Lower lobe of right lung (tissue), 2 donors: ENCODE data around the gene LPXN. TPM values are rescaled to one million over a fixed set of nuclear protein-coding genes. Genes with fewer than 3 reads are reported as not detected.
"Not testable (repeated sequence)": the region's sequence is repeated elsewhere in the genome, so short reads cannot be mapped to it uniquely, and the experiment has no call there.

Source experiments
- ATAC-seq, 2 donors: fragments of 200-7000 bp; cut with Tn5 transposase; one replicate each; pipeline ENCODE4 v1.9.1; 2020 to 2022; ENCODE audit warnings: mild to moderate bottlenecking in 2 of 2, moderate library complexity in 2 of 2
- DNase-seq: peaks from one replicate; pipeline ENCODE4 v3.0.0-alpha.2; 2020
- H3K27ac ChIP-seq: fragments of 200-600 bp; one replicate; pipeline ENCODE4 v1.8.0; 2022
- H3K27me3 ChIP-seq: fragments of 200-600 bp; one replicate; pipeline ENCODE4 v1.8.0; 2022; ENCODE audit warnings: low read depth
- H3K36me3 ChIP-seq: fragments of 200-600 bp; one replicate; pipeline ENCODE4 v1.8.0; 2022; ENCODE audit warnings: mild to moderate bottlenecking
- H3K4me1 ChIP-seq: fragments of 200-600 bp; one replicate; pipeline ENCODE4 v1.8.0; 2022
- H3K4me3 ChIP-seq: fragments of 200-600 bp; one replicate; pipeline ENCODE4 v1.8.0; 2022; ENCODE audit warnings: mild to moderate bottlenecking
- H3K9me3 ChIP-seq: fragments of 200-600 bp; one replicate; pipeline ENCODE4 v1.8.0; 2022
- intact Hi-C: fragments of 100-400 bp; cut with DNase I; formaldehyde crosslinking; loops from one replicate; pipeline ENCODE4 v1.11.0; 2022
- total RNA-seq: library from RNA; stranded (reverse); fragmentation: NEBNext Ultra II Directional; extraction: Animal tissue kit (Norgen Biotek cat#: 25700); gene quantifications from one replicate; pipeline ENCODE4 v1.2.1, GENCODE V29; 2021
- TF ChIP-seq, protein P1 (sequence below): fragments of 200-600 bp; IDR thresholded peaks from one replicate; pipeline ENCODE4 v1.8.0; 2022; ENCODE audit warnings: antibody characterized with exemption, mild to moderate bottlenecking
- donor health status: DM: no; HTN: yes; CAD: no; lungs with severe emphysema.

Gene LPXN
- total RNA-seq, 1 donor from 2014 or later = 71.6 TPM

DNA sequence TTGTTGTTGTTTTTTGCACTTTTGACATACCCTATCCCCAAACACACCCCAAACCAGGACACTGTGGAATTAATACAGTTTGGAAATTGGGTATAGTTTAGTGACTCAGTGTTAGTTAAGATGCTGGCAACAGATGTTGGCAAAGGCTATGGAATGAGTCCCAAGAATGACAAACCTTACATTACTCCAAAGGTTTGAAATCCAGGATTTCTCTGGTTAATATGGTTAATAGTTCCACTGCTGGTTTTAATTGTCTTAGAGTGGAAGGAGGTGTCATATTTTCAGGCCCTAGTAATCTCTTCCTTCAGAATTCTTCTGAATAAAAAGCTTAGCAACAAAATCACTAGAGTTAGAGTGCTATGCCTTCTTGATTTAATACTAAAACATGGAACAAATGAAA is 775 bp downstream of the LPXN start:
- TF ChIP-seq, protein P1, sequence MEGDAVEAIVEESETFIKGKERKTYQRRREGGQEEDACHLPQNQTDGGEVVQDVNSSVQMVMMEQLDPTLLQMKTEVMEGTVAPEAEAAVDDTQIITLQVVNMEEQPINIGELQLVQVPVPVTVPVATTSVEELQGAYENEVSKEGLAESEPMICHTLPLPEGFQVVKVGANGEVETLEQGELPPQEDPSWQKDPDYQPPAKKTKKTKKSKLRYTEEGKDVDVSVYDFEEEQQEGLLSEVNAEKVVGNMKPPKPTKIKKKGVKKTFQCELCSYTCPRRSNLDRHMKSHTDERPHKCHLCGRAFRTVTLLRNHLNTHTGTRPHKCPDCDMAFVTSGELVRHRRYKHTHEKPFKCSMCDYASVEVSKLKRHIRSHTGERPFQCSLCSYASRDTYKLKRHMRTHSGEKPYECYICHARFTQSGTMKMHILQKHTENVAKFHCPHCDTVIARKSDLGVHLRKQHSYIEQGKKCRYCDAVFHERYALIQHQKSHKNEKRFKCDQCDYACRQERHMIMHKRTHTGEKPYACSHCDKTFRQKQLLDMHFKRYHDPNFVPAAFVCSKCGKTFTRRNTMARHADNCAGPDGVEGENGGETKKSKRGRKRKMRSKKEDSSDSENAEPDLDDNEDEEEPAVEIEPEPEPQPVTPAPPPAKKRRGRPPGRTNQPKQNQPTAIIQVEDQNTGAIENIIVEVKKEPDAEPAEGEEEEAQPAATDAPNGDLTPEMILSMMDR = no peak
- peaks cover 51% of the 10 kb centered on the region for H3K4me1 ChIP-seq
- intact Hi-C loops = no loop called here

GRCh38 chr11:58573451-58574104 is 2.1 kb downstream of the LPXN start:
- Histone ChIP-seq H3K36me3 (peaks cover 16% of the 10 kb centered on the region), H3K27ac (peak overlapping the region; percentile 73), H3K4me1 (peaks cover 51% of the 10 kb centered on the region), H3K27me3 (no peaks in the 10 kb centered on the region), H3K4me3 (peak overlapping the region; percentile 32), H3K9me3 (no peaks in the 10 kb centered on the region)
- ATAC-seq (no peak), DNase-seq (peak; percentile 52)
- intact Hi-C loops = no loop called here
- TF ChIP-seq, protein P1 = no peak

More for the DNA sequence above, 775 bp downstream of the LPXN start:
- Histone ChIP-seq H3K27ac (peak overlapping the region; percentile 73), H3K9me3 (no peaks in the 10 kb centered on the region), H3K27me3 (no peaks in the 10 kb centered on the region), H3K36me3 (peaks cover 3% of the 10 kb centered on the region), H3K4me3 (peak overlapping the region; percentile 32)
- no peak for DNase-seq
- ATAC-seq = no peak

- H3K9me3 ChIP-seq, DNase-seq, H3K27me3 ChIP-seq, intact Hi-C loops, ATAC-seq: not testable (repeated sequence)
- Histone ChIP-seq H3K4me1 (peaks cover 55% of the 10 kb centered on the region), H3K27ac (peak overlapping the region; percentile 73), H3K36me3 (peaks cover 19% of the 10 kb centered on the region), H3K4me3 (peak overlapping the region; percentile 32)
These were observed 2.8 kb downstream of the LPXN start for GRCh38 chr11:58572906-58573305.

- DNase-seq (peak; percentile 60), ATAC-seq (peak; percentile 88 to 90)
- intact Hi-C loops = no loop called here
- Histone ChIP-seq H3K4me3 (no peak overlapping the region), H3K9me3 (no peaks in the 10 kb centered on the region), H3K36me3 (peaks cover 52% of the 10 kb centered on the region), H3K4me1 (peaks cover 20% of the 10 kb centered on the region), H3K27ac (no peak overlapping the region), H3K27me3 (no peaks in the 10 kb centered on the region)
- TF ChIP-seq, protein P1 = peak; percentile 85
These were observed 7.7 kb downstream of the LPXN start for GRCh38 chr11:58567889-58568512.

- Histone ChIP-seq H3K27ac (no peak overlapping the region), H3K9me3 (no peaks in the 10 kb centered on the region), H3K4me3 (no peak overlapping the region), H3K4me1 (peaks cover 6% of the 10 kb centered on the region), H3K36me3 (peaks cover 59% of the 10 kb centered on the region), H3K27me3 (no peaks in the 10 kb centered on the region)
- ATAC-seq (no peak), DNase-seq (no peak)
- TF ChIP-seq, protein P1 = no peak
- intact Hi-C loops = no loop called here
These were observed 11.4 kb downstream of the LPXN start for GRCh38 chr11:58564231-58564630.

DNA sequence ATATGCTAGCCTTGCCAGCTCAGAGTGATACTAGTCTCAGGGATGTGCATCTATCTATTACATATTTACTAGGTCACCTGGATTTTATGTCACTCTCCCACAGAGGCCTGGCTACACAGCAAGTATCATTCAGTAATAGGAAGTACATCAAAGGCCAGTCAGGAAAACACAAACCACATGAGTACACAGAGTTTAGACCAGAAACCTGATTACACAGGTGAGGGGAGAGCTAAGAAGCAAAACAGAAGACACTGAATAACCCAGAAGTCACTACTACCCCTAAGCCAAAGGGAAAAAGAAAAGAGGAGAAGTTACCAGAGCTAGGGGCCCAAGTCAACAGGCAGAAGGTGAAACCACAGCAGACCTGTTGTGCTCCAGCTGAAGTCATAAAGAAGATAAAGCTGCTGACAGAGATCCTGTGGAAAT is 13.3 kb downstream of the LPXN start:
- intact Hi-C loops = no loop called here

More for the DNA sequence above, 13.3 kb downstream of the LPXN start:
- Histone ChIP-seq H3K27ac (no peak overlapping the region), H3K27me3 (no peaks in the 10 kb centered on the region), H3K4me3 (no peak overlapping the region), H3K9me3 (no peaks in the 10 kb centered on the region), H3K36me3 (peaks cover 46% of the 10 kb centered on the region), H3K4me1 (no peaks in the 10 kb centered on the region)
- DNase-seq (no peak), ATAC-seq (no peak)
- TF ChIP-seq, protein P1 = no peak
